Gastrocnemius medialis (tissue), 4 donors: ENCODE results near the gene RASA3. TPM values are rescaled to one million over a fixed set of nuclear protein-coding genes. Genes with fewer than 3 reads are reported as not detected.
A peak's percentile ranks its signal among the peaks of the same experiment; 100 is the strongest.

Source experiments
- ATAC-seq, 2 donors: fragments of 150-250 bp; one replicate each; pipeline ENCODE4 v1.9.1; 2016
- DNase-seq, 2 donors: peaks; one replicate each; pipeline ENCODE4 v3.0.0-alpha.2; 2019
- H3K27ac ChIP-seq, 4 donors: fragments of 200-600 bp; sonication (generic); 1 replicate in 1 of 4; 2 replicates in 3 of 4; pipeline ENCODE4 v1.5.1; 2016 to 2018; ENCODE audit warnings: mild to moderate bottlenecking in 2 of 4, moderate library complexity in 1 of 4
- H3K27me3 ChIP-seq, 3 donors: fragments of 200-600 bp; sonication (generic) in 2 of 3; 1 replicate in 1 of 3; 2 replicates in 2 of 3; pipeline versions ENCODE4 v1.5.1 to v1.6.0; 2016 to 2019; ENCODE audit warnings: mild to moderate bottlenecking in 1 of 3, moderate library complexity in 1 of 3
- H3K36me3 ChIP-seq, 2 donors: fragments of 200-600 bp; sonication (generic) in 1 of 2; one replicate each; pipeline ENCODE4 v1.5.1; 2017 to 2018
- H3K4me1 ChIP-seq, 2 donors: fragments of 200-600 bp; sonication (generic) in 1 of 2; one replicate each; pipeline ENCODE4 v1.5.1; 2016 to 2017; ENCODE audit warnings: mild to moderate bottlenecking in 2 of 2
- H3K4me3 ChIP-seq, 4 donors: fragments of 200-600 bp; sonication (generic) in 3 of 4; 1 replicate in 1 of 4; 2 replicates in 3 of 4; pipeline ENCODE4 v1.5.1; 2016 to 2019; ENCODE audit warnings: mild to moderate bottlenecking in 2 of 4
- H3K9me3 ChIP-seq, 3 donors: fragments of 200-600 bp; sonication (generic) in 2 of 3; 1 replicate in 1 of 3; 2 replicates in 2 of 3; pipeline ENCODE4 v1.5.1; 2016 to 2019
- POLR2A ChIP-seq, 2 donors: fragments of 450-650 bp; IDR thresholded peaks; one replicate each; pipeline ENCODE4 v1.6.1; 2017; ENCODE audit warnings: antibody characterized with exemption in 2 of 2, mild to moderate bottlenecking in 2 of 2, moderate library complexity in 2 of 2
- in situ Hi-C, 4 donors: fragments of 200-750 bp; cut with MboI; loops; one replicate each; pipeline versions ENCODE4 v1.15.0 to v1.8.0; 2017; ENCODE audit warnings: low sequenced_read_pairs in 4 of 4
- intact Hi-C: fragments of 100-400 bp; cut with DNase I; formaldehyde crosslinking; loops from one replicate; pipeline ENCODE4 v1.15.1; 2023; ENCODE audit warnings: low total_unique reads
- total RNA-seq, 4 donors: library from RNA; depleted of rRNA; stranded (reverse); fragments of >200 nt; gene quantifications; one replicate each; pipeline versions ENCODE4 v1.1.0 to v1.2.3, GENCODE V29; 2016
- TF ChIP-seq, protein P1 (sequence below), 5 experiments: fragments of 450-650 bp in 3 of 5; fragments of 200-600 bp in 2 of 5; sonication (generic) in 2 of 5; IDR thresholded peaks in 4 of 5; conservative IDR thresholded peaks in 1 of 5; 1 replicate in 4 of 5; 2 replicates in 1 of 5; pipeline ENCODE4 v1.5.1; 2016 to 2019; ENCODE audit warnings: antibody characterized with exemption in 5 of 5, mild to moderate bottlenecking in 3 of 5, moderate library complexity in 3 of 5

Gene RASA3
- total RNA-seq, 4 donors from 2014 or later = 3.4 to 22.2 (median 10.8) TPM

DNA sequence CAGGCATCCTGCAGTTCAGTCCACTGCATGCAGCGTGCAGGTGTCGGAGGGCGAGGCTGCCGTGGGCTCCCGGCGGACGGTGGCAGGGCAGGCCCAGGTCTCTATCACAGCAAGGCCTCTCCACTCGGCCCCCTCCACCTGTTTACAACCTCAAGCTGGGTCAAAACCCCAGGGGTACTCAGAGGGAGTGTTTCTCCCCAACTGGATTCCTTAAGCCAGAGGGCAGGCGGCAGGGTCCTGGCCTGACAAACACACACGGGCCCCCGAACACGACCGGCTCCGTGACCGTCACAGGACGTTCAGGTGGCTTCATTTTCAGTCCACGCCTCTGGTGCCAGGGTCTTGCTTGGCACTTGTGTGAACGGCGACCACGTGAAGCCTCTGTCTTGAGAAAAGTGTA is 23.5 kb downstream of the RASA3 start:
- ATAC-seq = no peak
- Histone ChIP-seq H3K27me3 (no peaks in the 10 kb centered on the region), H3K36me3 (no peaks in the 10 kb centered on the region), H3K27ac (peak overlapping the region in 3 of 4 donors; percentile 78 to 84 (median 79)), H3K4me3 (no peak overlapping the region), H3K9me3 (no peaks in the 10 kb centered on the region), H3K4me1 (peaks cover 52 to 77% of the 10 kb centered on the region in 2 donors)
- TF ChIP-seq, protein P1, sequence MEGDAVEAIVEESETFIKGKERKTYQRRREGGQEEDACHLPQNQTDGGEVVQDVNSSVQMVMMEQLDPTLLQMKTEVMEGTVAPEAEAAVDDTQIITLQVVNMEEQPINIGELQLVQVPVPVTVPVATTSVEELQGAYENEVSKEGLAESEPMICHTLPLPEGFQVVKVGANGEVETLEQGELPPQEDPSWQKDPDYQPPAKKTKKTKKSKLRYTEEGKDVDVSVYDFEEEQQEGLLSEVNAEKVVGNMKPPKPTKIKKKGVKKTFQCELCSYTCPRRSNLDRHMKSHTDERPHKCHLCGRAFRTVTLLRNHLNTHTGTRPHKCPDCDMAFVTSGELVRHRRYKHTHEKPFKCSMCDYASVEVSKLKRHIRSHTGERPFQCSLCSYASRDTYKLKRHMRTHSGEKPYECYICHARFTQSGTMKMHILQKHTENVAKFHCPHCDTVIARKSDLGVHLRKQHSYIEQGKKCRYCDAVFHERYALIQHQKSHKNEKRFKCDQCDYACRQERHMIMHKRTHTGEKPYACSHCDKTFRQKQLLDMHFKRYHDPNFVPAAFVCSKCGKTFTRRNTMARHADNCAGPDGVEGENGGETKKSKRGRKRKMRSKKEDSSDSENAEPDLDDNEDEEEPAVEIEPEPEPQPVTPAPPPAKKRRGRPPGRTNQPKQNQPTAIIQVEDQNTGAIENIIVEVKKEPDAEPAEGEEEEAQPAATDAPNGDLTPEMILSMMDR (IDR thresholded peaks at IDR 0.05 in 4 of 5, conservative IDR thresholded peaks at IDR 0.05 in 1 of 5) = no peak
- no peak for TF ChIP-seq POLR2A (IDR thresholded peaks at IDR 0.05)
- in situ Hi-C loops = no loop called here
- intact Hi-C loops = loop anchor here (1.0 kb wide), 1 partner anchor 19 kb away; no protein-coding TSS in a partner anchor
- peak in 1 of 2 donors; percentile 8 for DNase-seq

DNA sequence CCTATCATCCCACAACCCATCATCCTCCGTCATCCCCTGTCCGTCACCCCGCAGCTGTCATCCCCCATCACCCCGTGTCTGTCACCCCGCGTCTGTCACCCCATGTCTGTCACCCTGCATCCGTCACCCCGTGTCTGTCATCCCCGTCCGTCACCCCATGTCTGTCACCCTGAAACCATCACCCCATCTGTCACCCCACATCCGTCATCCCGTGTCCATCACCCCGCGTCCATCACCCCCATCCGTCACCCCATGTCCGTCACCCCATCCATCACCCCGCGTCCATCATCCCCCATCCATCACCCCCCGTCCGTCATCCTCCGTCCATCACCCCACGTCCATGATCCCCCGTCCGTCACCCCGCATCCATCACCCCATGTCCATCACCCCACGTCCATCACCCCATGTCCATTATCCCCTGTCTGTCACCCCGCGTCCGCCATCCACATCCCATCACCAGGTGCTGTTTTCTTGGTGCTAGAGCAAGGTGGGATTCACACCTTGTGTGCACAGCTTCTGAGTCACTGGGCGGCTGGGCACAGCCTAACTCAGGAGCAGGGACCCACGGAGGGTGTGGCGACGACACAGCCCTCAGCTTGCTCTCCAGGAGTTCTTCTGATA is 24.2 kb downstream of the RASA3 start:
- peak; percentile 1 to 11 for DNase-seq
- intact Hi-C loops = loop anchor here (1.0 kb wide), 1 partner anchor 20 kb away; no protein-coding TSS in a partner anchor
- in situ Hi-C loops = no loop called here
- H3K27ac ChIP-seq = peak overlapping the region; percentile 78 to 86 (median 84)
- no peak for ATAC-seq
- no peaks in the 10 kb centered on the region for H3K27me3 ChIP-seq
- H3K4me3 ChIP-seq = peak overlapping the region; percentile 28 to 39 (median 36)
- no peak for TF ChIP-seq POLR2A (IDR thresholded peaks at IDR 0.05)
- TF ChIP-seq, protein P1 (IDR thresholded peaks at IDR 0.05 in 4 of 5, conservative IDR thresholded peaks at IDR 0.05 in 1 of 5) = no peak
- no peaks in the 10 kb centered on the region for H3K36me3 ChIP-seq
- no peaks in the 10 kb centered on the region for H3K9me3 ChIP-seq
- H3K4me1 ChIP-seq = peaks cover 52 to 75% of the 10 kb centered on the region in 2 donors

DNA sequence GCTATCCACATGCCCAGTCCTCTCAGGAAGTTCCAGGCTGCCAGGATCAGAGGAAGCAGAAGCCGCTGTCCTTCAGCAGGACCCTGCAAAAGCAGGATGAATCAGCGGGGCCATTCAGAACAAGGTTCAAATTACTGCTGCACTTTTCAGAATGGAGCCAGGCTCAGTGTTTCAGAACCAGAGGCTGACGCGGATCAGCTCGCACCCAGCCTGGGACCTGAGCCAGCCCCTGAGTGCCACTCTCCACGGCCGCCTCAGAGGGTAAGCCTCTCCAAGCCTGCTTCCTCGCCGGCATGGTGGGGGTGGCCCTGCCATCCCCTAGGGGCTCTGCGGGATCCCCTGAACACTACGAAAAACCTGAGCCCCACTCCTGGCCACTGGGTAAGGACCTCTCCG is 24.7 kb downstream of the RASA3 start:
- no peaks in the 10 kb centered on the region for H3K36me3 ChIP-seq
- peak; percentile 78 to 87 for ATAC-seq
- peak overlapping the region; percentile 78 to 86 (median 84) for H3K27ac ChIP-seq
- H3K4me3 ChIP-seq = peak overlapping the region; percentile 28 to 39 (median 36)
- H3K4me1 ChIP-seq = peaks cover 52 to 70% of the 10 kb centered on the region in 2 donors
- intact Hi-C loops (loop anchor here (1.0 kb wide), 1 partner anchor 21 kb away; no protein-coding TSS in a partner anchor), in situ Hi-C loops (no loop called here)
- H3K9me3 ChIP-seq = no peaks in the 10 kb centered on the region
- peak; percentile 50 to 61 for TF ChIP-seq POLR2A (IDR thresholded peaks at IDR 0.05)
- TF ChIP-seq, protein P1 (IDR thresholded peaks at IDR 0.05 in 4 of 5, conservative IDR thresholded peaks at IDR 0.05 in 1 of 5) = no peak
- DNase-seq = peak; percentile 41 to 82
- no peaks in the 10 kb centered on the region for H3K27me3 ChIP-seq

DNA sequence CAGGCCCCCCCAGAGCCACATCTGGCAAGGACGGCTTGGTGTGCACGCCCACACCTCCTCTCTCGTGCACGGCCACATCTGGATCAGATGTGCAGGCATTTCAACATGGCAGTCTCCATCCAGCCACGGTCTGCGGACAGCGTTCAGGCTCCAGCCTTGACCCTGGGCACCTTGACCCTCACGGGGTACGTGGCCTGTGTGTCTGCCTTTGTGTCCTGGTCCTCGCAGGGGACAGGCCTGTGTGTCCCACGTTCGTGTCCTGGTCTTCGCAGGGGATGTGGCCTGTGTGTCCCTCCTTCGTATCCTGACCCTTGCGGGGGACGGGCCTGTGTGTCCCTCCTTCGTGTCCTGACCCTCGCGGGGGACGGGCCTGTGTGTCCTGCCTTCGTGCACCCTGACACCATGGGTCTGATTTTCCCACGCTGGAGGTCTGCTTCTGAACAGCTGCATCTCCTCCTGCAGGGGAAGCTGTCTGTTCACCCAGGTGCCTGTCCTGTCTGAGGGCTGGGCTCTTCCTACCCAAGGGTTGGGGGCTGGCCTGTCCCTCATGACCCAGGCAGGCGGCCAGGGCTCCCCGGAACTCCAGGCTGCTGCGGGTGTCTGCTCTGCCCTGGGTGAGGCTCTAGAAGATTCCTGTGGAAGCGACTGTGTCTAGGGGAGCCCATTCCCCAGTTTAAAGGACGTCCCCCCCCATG is 25.3 kb downstream of the RASA3 start:
- Histone ChIP-seq H3K4me3 (peak overlapping the region in 2 of 4 donors; percentile 38 to 39), H3K4me1 (peaks cover 52 to 64% of the 10 kb centered on the region in 2 donors), H3K27ac (peak overlapping the region; percentile 78 to 86 (median 84)), H3K27me3 (no peaks in the 10 kb centered on the region), H3K9me3 (no peaks in the 10 kb centered on the region), H3K36me3 (no peaks in the 10 kb centered on the region)
- no peak for TF ChIP-seq POLR2A (IDR thresholded peaks at IDR 0.05)
- TF ChIP-seq, protein P1 (IDR thresholded peaks at IDR 0.05 in 4 of 5, conservative IDR thresholded peaks at IDR 0.05 in 1 of 5) = no peak
- DNase-seq = peak in 1 of 2 donors; percentile 22
- intact Hi-C loops (no loop called here), in situ Hi-C loops (no loop called here)
- ATAC-seq = peak in 1 of 2 donors; percentile 2
